B cell (primary cell): ENCODE measurements around the gene LY9.

Source experiments
- EZH2 ChIP-seq: IDR thresholded peaks from 2 replicates; pipeline ENCODE4 v1.6.1; 2012; ENCODE audit warnings: borderline replicate concordance, low read depth, mild to moderate bottlenecking, moderate library complexity, low read length; ENCODE audit not compliant: insufficient read depth, poor library complexity, severe bottlenecking
- TF ChIP-seq, protein P1 (sequence below): fragments of 200-600 bp; IDR thresholded peaks from one replicate; pipeline ENCODE4 v1.8.0; 2022; ENCODE audit warnings: antibody characterized with exemption, mild to moderate bottlenecking

DNA sequence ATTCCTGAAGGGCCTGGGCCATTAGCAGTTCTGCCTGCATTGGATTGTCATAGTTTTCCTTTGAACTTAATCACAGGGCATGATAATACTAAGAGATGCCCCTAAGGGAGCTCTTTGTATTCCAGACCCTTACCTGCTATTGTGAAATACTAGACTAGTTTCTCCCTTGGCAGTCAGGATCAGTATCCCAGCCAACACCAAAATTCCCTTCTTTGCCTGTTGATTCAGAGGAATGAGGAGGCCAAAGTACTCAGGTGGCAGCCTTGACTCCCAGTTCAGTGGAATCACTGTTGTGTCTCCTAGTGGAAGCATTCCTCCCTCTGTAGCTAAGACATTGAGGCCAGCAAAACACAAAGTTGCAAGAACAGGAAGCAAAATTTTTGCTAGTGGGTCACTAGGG lies 36.2 kb upstream of the LY9 start:
- TF ChIP-seq, protein P1, sequence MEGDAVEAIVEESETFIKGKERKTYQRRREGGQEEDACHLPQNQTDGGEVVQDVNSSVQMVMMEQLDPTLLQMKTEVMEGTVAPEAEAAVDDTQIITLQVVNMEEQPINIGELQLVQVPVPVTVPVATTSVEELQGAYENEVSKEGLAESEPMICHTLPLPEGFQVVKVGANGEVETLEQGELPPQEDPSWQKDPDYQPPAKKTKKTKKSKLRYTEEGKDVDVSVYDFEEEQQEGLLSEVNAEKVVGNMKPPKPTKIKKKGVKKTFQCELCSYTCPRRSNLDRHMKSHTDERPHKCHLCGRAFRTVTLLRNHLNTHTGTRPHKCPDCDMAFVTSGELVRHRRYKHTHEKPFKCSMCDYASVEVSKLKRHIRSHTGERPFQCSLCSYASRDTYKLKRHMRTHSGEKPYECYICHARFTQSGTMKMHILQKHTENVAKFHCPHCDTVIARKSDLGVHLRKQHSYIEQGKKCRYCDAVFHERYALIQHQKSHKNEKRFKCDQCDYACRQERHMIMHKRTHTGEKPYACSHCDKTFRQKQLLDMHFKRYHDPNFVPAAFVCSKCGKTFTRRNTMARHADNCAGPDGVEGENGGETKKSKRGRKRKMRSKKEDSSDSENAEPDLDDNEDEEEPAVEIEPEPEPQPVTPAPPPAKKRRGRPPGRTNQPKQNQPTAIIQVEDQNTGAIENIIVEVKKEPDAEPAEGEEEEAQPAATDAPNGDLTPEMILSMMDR = no peak
- no peak for TF ChIP-seq EZH2
